GM10248 (cell line): ENCODE results near the gene KEAP1.

Source experiments
- CTCF ChIA-PET: fragments of 300-600 bp; sonication (Branson Sonifier 250); formaldehyde crosslinking; extraction: SDS; loops from one replicate; lab custom pipeline; 2021; ENCODE audit warnings: antibody characterized with exemption; lab: Yijun Ruan, JAX
- POLR2A ChIA-PET: fragments of 350-650 bp; sonication (Branson Sonifier 250); formaldehyde crosslinking; extraction: SDS; loops from one replicate; lab custom pipeline; 2020; ENCODE audit warnings: antibody characterized with exemption; lab: Yijun Ruan, JAX
- DNase-seq: peaks from one replicate; pipeline ENCODE4 v3.0.0; 2012; ENCODE audit errors: extremely low spot score
- CTCF ChIP-seq: IDR thresholded peaks from 2 replicates; pipeline ENCODE4 v1.5.1; 2012; ENCODE audit warnings: mild to moderate bottlenecking, low read depth; ENCODE audit errors: extremely low read depth, missing control alignments, control extremely low read depth

The KEAP1 gene

GRCh38 chr19:10450191-10450852 is 52.8 kb downstream of the KEAP1 start:
- ChIA-PET POLR2A (no interaction called here), CTCF (interaction anchor here (1.0 to 1.2 kb wide), 3 partner anchors 9 to 47 kb away, joined by 3 to 4 read pairs (median 3); partner anchors contain the start of gene CDC37)
- no peak for DNase-seq
- no peak for TF ChIP-seq CTCF

- CTCF ChIA-PET, result no interaction called here
- DNase-seq, result no peak
- POLR2A ChIA-PET, result no interaction called here
- no peak for TF ChIP-seq CTCF
Measured at GRCh38 chr19:10449037-10449436, 54.1 kb downstream of the KEAP1 start.

GRCh38 chr19:10442698-10443097 is 60.5 kb downstream of the KEAP1 start:
- no peak for DNase-seq
- no peak for TF ChIP-seq CTCF
- ChIA-PET CTCF (interaction anchor here (1.0 to 1.1 kb wide), 2 partner anchors 19 to 25 kb away, joined by 3 to 4 read pairs; no protein-coding TSS in a partner anchor), POLR2A (interaction anchor here (0.6 kb wide), 1 partner anchor 112 kb away, joined by 4 read pairs; no protein-coding TSS in a partner anchor)

GRCh38 chr19:10439588-10439987 is 63.6 kb downstream of the KEAP1 start:
- ChIA-PET CTCF (interaction anchor here (1.3 kb wide), 1 partner anchor 12 kb away, joined by 4 read pairs; no protein-coding TSS in a partner anchor), POLR2A (interaction anchor here (0.5 kb wide), 1 partner anchor 106 kb away, joined by 5 read pairs; no protein-coding TSS in a partner anchor)
- DNase-seq, result no peak
- TF ChIP-seq CTCF, result no peak
